Activated CD4-positive, alpha-beta T cell treated with anti-CD3 and anti-CD28 coated beads for 36 hours (primary cell): ENCODE measurements around the gene PGF. TPM values are rescaled to one million over a fixed set of nuclear protein-coding genes. Genes with fewer than 3 reads are reported as not detected.
"Not testable (repeated sequence)": the region's sequence is repeated elsewhere in the genome, so short reads cannot be mapped to it uniquely, and the experiment has no call there.

Experiments used
- ATAC-seq: fragments of 200-7000 bp; cut with Tn5 transposase; one replicate; pipeline ENCODE4 v1.10.0; 2021; ENCODE audit warnings: mild to moderate bottlenecking, moderate library complexity
- CTCF ChIA-PET: fragments of 350-600 bp; sonication (Branson Sonifier 250); formaldehyde crosslinking; loops from one replicate; lab custom pipeline; 2021; ENCODE audit warnings: antibody characterized with exemption; lab: Charles Lee
- POLR2A ChIA-PET: fragments of 350-600 bp; sonication (Branson Sonifier 250); formaldehyde crosslinking; loops from one replicate; lab custom pipeline; 2021; ENCODE audit warnings: antibody characterized with exemption, inconsistent platforms; lab: Charles Lee
- DNase-seq: peaks from one replicate; pipeline ENCODE4 v3.0.0-alpha.2; 2020
- H3K27ac Mint-ChIP-seq: one replicate; pipeline ENCODE4 v1.8.0; 2021; ENCODE audit warnings: mixed read lengths
- H3K27me3 Mint-ChIP-seq: one replicate; pipeline ENCODE4 v1.8.0; 2021; ENCODE audit warnings: mixed read lengths
- H3K36me3 Mint-ChIP-seq: one replicate; pipeline ENCODE4 v1.8.0; 2021; ENCODE audit warnings: low read depth, mixed read lengths
- H3K4me1 Mint-ChIP-seq: one replicate; pipeline ENCODE4 v1.8.0; 2021; ENCODE audit warnings: mixed read lengths
- H3K4me3 Mint-ChIP-seq: one replicate; pipeline ENCODE4 v1.8.0; 2021; ENCODE audit warnings: mild to moderate bottlenecking, moderate library complexity, mixed read lengths
- H3K9me3 Mint-ChIP-seq: one replicate; pipeline ENCODE4 v1.8.0; 2021; ENCODE audit warnings: low read depth, mixed read lengths
- intact Hi-C, 2 experiments: fragments of 100-400 bp; cut with DNase I in 1 of 2; cut with micrococcal nuclease in 1 of 2; formaldehyde crosslinking; loops; one replicate each; pipeline versions ENCODE4 v1.14.2 to v1.15.1; 2022 to 2024; cut with DNase I, micrococcal nuclease
- total RNA-seq, 2 experiments: library from RNA; stranded (reverse); gene quantifications; one replicate each; pipeline ENCODE4 v1.2.3, GENCODE V29; 2021

The PGF gene
- total RNA-seq: under 1 TPM in 1 of 2 experiments, not detected in 1; 0.09 TPM

- DNase-seq: peak; percentile 49
- intact Hi-C loops: loop anchor here in 1 of 2 experiments (1.0 kb wide), 1 partner anchor 9 kb away; no protein-coding TSS in a partner anchor
- CTCF ChIA-PET: interaction anchor here (0.6 to 2.2 kb wide), 2 partner anchors 10 to 19 kb away, joined by 3 to 16 read pairs; no protein-coding TSS in a partner anchor
- peak; percentile 77 for ATAC-seq
- Mint-ChIP-seq H3K4me3 (peak within 1 kb of the TSS; percentile 23), H3K36me3 (no peaks in the 10 kb centered on the region), H3K27ac (no peak within 1 kb of the TSS), H3K27me3 (peaks cover 6% of the 10 kb centered on the region), H3K9me3 (no peaks in the 10 kb centered on the region), H3K4me1 (no peaks in the 10 kb centered on the region)
- POLR2A ChIA-PET: interaction anchor here (0.8 kb wide), 1 partner anchor 9 kb away, joined by 3 read pairs; no protein-coding TSS in a partner anchor
These were observed at the start of gene PGF for GRCh38 chr14:74955229-74956026. PGF (minus strand) TSS chr14:74955597; CDS start chr14:74955242, 355 bp downstream.

GRCh38 chr14:75003250-75004027 lies 48.0 kb upstream of the PGF start:
- POLR2A ChIA-PET: interaction anchor here (0.6 to 1.9 kb wide), 3 partner anchors 45 to 1877 kb away, joined by 3 to 5 read pairs (median 4); no protein-coding TSS in a partner anchor
- no peaks in the 10 kb centered on the region for H3K27me3 Mint-ChIP-seq
- H3K4me3 Mint-ChIP-seq: peak overlapping the region; percentile 87
- peaks cover 39% of the 10 kb centered on the region for H3K36me3 Mint-ChIP-seq
- intact Hi-C loops: loop anchor here (2.0 to 5.0 kb wide), 9 partner anchors 47 to 1149 kb away; partner anchors contain the start of genes MLH3 (in 2 of the 2), ABCD4 (in 1 of the 2), ALDH6A1 (in 1 of the 2) and GPATCH2L (in 1 of the 2)
- ATAC-seq (no peak), DNase-seq (peak; percentile 13)
- peaks cover 35% of the 10 kb centered on the region for H3K4me1 Mint-ChIP-seq
- no peaks in the 10 kb centered on the region for H3K9me3 Mint-ChIP-seq
- CTCF ChIA-PET: interaction anchor here (0.6 to 1.7 kb wide), 8 partner anchors 10 to 165 kb away, joined by 3 to 5 read pairs (median 4); no protein-coding TSS in a partner anchor
- H3K27ac Mint-ChIP-seq: peak overlapping the region; percentile 88

GRCh38 chr14:75002392-75003249 lies 47.2 kb upstream of the PGF start, which contains the start of gene EIF2B2:
EIF2B2 (plus strand) TSS chr14:75002921; CDS start chr14:75002991, 70 bp downstream.
- H3K9me3 Mint-ChIP-seq: no peaks in the 10 kb centered on the region
- ATAC-seq (peak; percentile 97), DNase-seq (peak; percentile 99)
- H3K27me3 Mint-ChIP-seq: no peaks in the 10 kb centered on the region
- intact Hi-C loops: loop anchor here (1.0 to 5.0 kb wide), 17 partner anchors 48 to 1150 kb away; partner anchors contain the start of genes MLH3 (in 2 of the 2), TMED10 (in 2 of the 2), ABCD4 (in 1 of the 2) and ACYP1 (in 1 of the 2)
- H3K4me1 Mint-ChIP-seq: peaks cover 34% of the 10 kb centered on the region
- CTCF ChIA-PET: interaction anchor here (0.6 to 1.5 kb wide), 4 partner anchors 16 to 142 kb away, joined by 3 to 5 read pairs (median 4); no protein-coding TSS in a partner anchor
- peak within 1 kb of the TSS; percentile 87 for H3K4me3 Mint-ChIP-seq
- peak within 1 kb of the TSS; percentile 88 for H3K27ac Mint-ChIP-seq
- peaks cover 33% of the 10 kb centered on the region for H3K36me3 Mint-ChIP-seq
- POLR2A ChIA-PET: interaction anchor here (0.6 to 1.9 kb wide), 2 partner anchors 61 to 1876 kb away, joined by 3 to 5 read pairs; no protein-coding TSS in a partner anchor

GRCh38 chr14:75001899-75002298 lies 46.5 kb upstream of the PGF start:
- peaks cover 28% of the 10 kb centered on the region for H3K36me3 Mint-ChIP-seq
- ChIA-PET POLR2A (interaction anchor here (1.9 kb wide), 1 partner anchor 60 kb away, joined by 5 read pairs; no protein-coding TSS in a partner anchor), CTCF (no interaction called here)
- no peaks in the 10 kb centered on the region for H3K27me3 Mint-ChIP-seq
- ATAC-seq (no peak), DNase-seq (no peak)
- H3K27ac Mint-ChIP-seq: peak overlapping the region; percentile 88
- H3K9me3 Mint-ChIP-seq: no peaks in the 10 kb centered on the region
- intact Hi-C loops: loop anchor here (1.0 to 5.0 kb wide), 17 partner anchors 49 to 1150 kb away; partner anchors contain the start of genes MLH3 (in 2 of the 2), TMED10 (in 2 of the 2), ABCD4 (in 1 of the 2) and ACYP1 (in 1 of the 2)
- H3K4me1 Mint-ChIP-seq: peaks cover 28% of the 10 kb centered on the region
- H3K4me3 Mint-ChIP-seq: peak overlapping the region; percentile 87

- H3K9me3 Mint-ChIP-seq: no peaks in the 10 kb centered on the region
- H3K27me3 Mint-ChIP-seq: no peaks in the 10 kb centered on the region
- no peak overlapping the region for H3K4me3 Mint-ChIP-seq
- no peak overlapping the region for H3K27ac Mint-ChIP-seq
- ChIA-PET POLR2A (no interaction called here), CTCF (no interaction called here)
- intact Hi-C loops: loop anchor here (5.0 kb wide), 5 partner anchors 54 to 1151 kb away; partner anchors contain the start of genes GPATCH2L (in 1 of the 2), LTBP2 (in 1 of the 2) and ZC2HC1C (in 1 of the 2)
- DNase-seq: no peak
- ATAC-seq: no peak
- peaks cover 22% of the 10 kb centered on the region for H3K36me3 Mint-ChIP-seq
- H3K4me1 Mint-ChIP-seq: peaks cover 26% of the 10 kb centered on the region
These were observed 45.9 kb upstream of the PGF start for GRCh38 chr14:75001261-75001660.

GRCh38 chr14:74995781-74996180 lies 40.4 kb upstream of the PGF start:
- H3K4me1 Mint-ChIP-seq, CTCF ChIA-PET, H3K36me3 Mint-ChIP-seq, ATAC-seq, intact Hi-C loops, H3K27ac Mint-ChIP-seq, H3K4me3 Mint-ChIP-seq, H3K9me3 Mint-ChIP-seq, POLR2A ChIA-PET, DNase-seq, H3K27me3 Mint-ChIP-seq: not testable (repeated sequence)

- intact Hi-C loops, CTCF ChIA-PET, POLR2A ChIA-PET, H3K4me1 Mint-ChIP-seq, H3K4me3 Mint-ChIP-seq, H3K9me3 Mint-ChIP-seq, ATAC-seq, H3K27ac Mint-ChIP-seq, H3K36me3 Mint-ChIP-seq, DNase-seq, H3K27me3 Mint-ChIP-seq: not testable (repeated sequence)
These were observed 38.8 kb upstream of the PGF start for GRCh38 chr14:74994182-74994581.

GRCh38 chr14:74988993-74989392 lies 33.6 kb upstream of the PGF start:
- CTCF ChIA-PET: interaction anchor here (0.6 kb wide), 2 partner anchors 35 to 226 kb away, joined by 3 read pairs; no protein-coding TSS in a partner anchor
- H3K4me1 Mint-ChIP-seq: no peaks in the 10 kb centered on the region

GRCh38 chr14:74988131-74988530 lies 32.7 kb upstream of the PGF start:
- no peak overlapping the region for H3K27ac Mint-ChIP-seq
- no peaks in the 10 kb centered on the region for H3K27me3 Mint-ChIP-seq
- no peaks in the 10 kb centered on the region for H3K4me1 Mint-ChIP-seq
- H3K4me3 Mint-ChIP-seq: no peak overlapping the region
- H3K9me3 Mint-ChIP-seq: no peaks in the 10 kb centered on the region
- POLR2A ChIA-PET: no interaction called here
- CTCF ChIA-PET: interaction anchor here (0.6 to 0.7 kb wide), 2 partner anchors 91 to 126 kb away, joined by 3 to 4 read pairs; no protein-coding TSS in a partner anchor
- intact Hi-C loops: no loop called here
- ATAC-seq (no peak), DNase-seq (no peak)
- H3K36me3 Mint-ChIP-seq: no peaks in the 10 kb centered on the region

More at GRCh38 chr14:74988993-74989392, 33.6 kb upstream of the PGF start:
- Mint-ChIP-seq H3K27me3 (no peaks in the 10 kb centered on the region), H3K27ac (no peak overlapping the region), H3K9me3 (no peaks in the 10 kb centered on the region), H3K36me3 (no peaks in the 10 kb centered on the region), H3K4me3 (no peak overlapping the region)
- DNase-seq (no peak), ATAC-seq (no peak)
- intact Hi-C loops: no loop called here
- POLR2A ChIA-PET: no interaction called here

- no peaks in the 10 kb centered on the region for H3K9me3 Mint-ChIP-seq
- intact Hi-C loops: no loop called here
- ATAC-seq (no peak), DNase-seq (no peak)
- POLR2A ChIA-PET: no interaction called here
- no peaks in the 10 kb centered on the region for H3K27me3 Mint-ChIP-seq
- no peak overlapping the region for H3K4me3 Mint-ChIP-seq
- H3K27ac Mint-ChIP-seq: no peak overlapping the region
- H3K4me1 Mint-ChIP-seq: no peaks in the 10 kb centered on the region
- H3K36me3 Mint-ChIP-seq: no peaks in the 10 kb centered on the region
- CTCF ChIA-PET: no interaction called here
These were observed 30.4 kb upstream of the PGF start for GRCh38 chr14:74985806-74986205.
